HEK293T (cell line): Measurements from ENCODE around the gene ARL14.

Experiments
- ARNT ChIP-seq: fragments of 450-650 bp; IDR thresholded peaks from 2 replicates; pipeline ENCODE4 v1.6.1; 2017; ENCODE audit warnings: mild to moderate bottlenecking
- BHLHE40 ChIP-seq: fragments of 450-650 bp; IDR thresholded peaks from 2 replicates; pipeline ENCODE4 v1.6.1; 2016; ENCODE audit warnings: mild to moderate bottlenecking, moderate library complexity, borderline replicate concordance
- ELF4 ChIP-seq: fragments of 450-650 bp; IDR thresholded peaks from 2 replicates; pipeline ENCODE4 v1.6.1; 2017; ENCODE audit warnings: antibody characterized with exemption
- FOXK2 ChIP-seq: fragments of 450-650 bp; IDR thresholded peaks from 2 replicates; pipeline ENCODE4 v1.6.1; 2016; ENCODE audit warnings: mild to moderate bottlenecking
- HDGF ChIP-seq: fragments of 450-650 bp; IDR thresholded peaks from 2 replicates; pipeline ENCODE4 v1.6.1; 2017; ENCODE audit warnings: antibody characterized with exemption, borderline replicate concordance
- LEF1 ChIP-seq: fragments of 450-650 bp; IDR thresholded peaks from 2 replicates; pipeline ENCODE4 v1.6.1; 2017; ENCODE audit warnings: mild to moderate bottlenecking, borderline replicate concordance
- NFRKB ChIP-seq: fragments of 450-650 bp; IDR thresholded peaks from 2 replicates; pipeline ENCODE4 v1.6.1; 2016; ENCODE audit warnings: mild to moderate bottlenecking, moderate library complexity
- PKNOX1 ChIP-seq: fragments of 450-650 bp; IDR thresholded peaks from 2 replicates; pipeline ENCODE4 v1.6.1; 2016
- SP1 ChIP-seq: fragments of 450-650 bp; IDR thresholded peaks from 2 replicates; pipeline ENCODE4 v1.6.1; 2017
- SUZ12 ChIP-seq: fragments of 450-650 bp; IDR thresholded peaks from 2 replicates; pipeline ENCODE4 v1.6.1; 2016; ENCODE audit warnings: mild to moderate bottlenecking
- TARDBP ChIP-seq: fragments of 450-650 bp; IDR thresholded peaks from 2 replicates; pipeline ENCODE4 v1.6.1; 2016
- ZNF384 ChIP-seq: fragments of 450-650 bp; IDR thresholded peaks from 2 replicates; pipeline ENCODE4 v1.6.1; 2016

GRCh38 chr3:160697637-160698380 lies 20.8 kb downstream of the ARL14 start:
- TF ChIP-seq SP1 (no peak), ELF4 (no peak), HDGF (no peak), NFRKB (no peak), LEF1 (no peak), BHLHE40 (no peak), TARDBP (no peak), FOXK2 (no peak), PKNOX1 (peak; percentile 70), ZNF384 (no peak), ARNT (no peak), SUZ12 (no peak)
